Activated T-helper 2 cell treated with anti-CD3 and anti-CD28 coated beads, Interferon-gamma antibody, Interleukin-2, Interleukin-4, amounts not matched to agents 10 μg/mL and 5 μg/mL and 100 μg/mL, durations not matched to agents 14 hours and 24 hours and 36 hours (primary cell): ENCODE data around the gene APOBEC3G. TPM values are rescaled to one million over a fixed set of nuclear protein-coding genes. Genes with fewer than 3 reads are reported as not detected.
"Not testable (repeated sequence)": the region's sequence is repeated elsewhere in the genome, so short reads cannot be mapped to it uniquely, and the experiment has no call there.

Experiments
- DNase-seq: peaks from one replicate; pipeline ENCODE4 v3.0.0; 2021; ENCODE audit warnings: low spot score
- H3K27ac Mint-ChIP-seq: one replicate; pipeline ENCODE4 v1.8.0; 2021; ENCODE audit warnings: mixed read lengths
- H3K27me3 Mint-ChIP-seq: one replicate; pipeline ENCODE4 v1.8.0; 2021; ENCODE audit warnings: low read depth, mixed read lengths
- H3K36me3 Mint-ChIP-seq: one replicate; pipeline ENCODE4 v1.8.0; 2021; ENCODE audit warnings: low read depth, mixed read lengths
- H3K4me1 Mint-ChIP-seq: one replicate; pipeline ENCODE4 v1.8.0; 2021; ENCODE audit warnings: low read depth, mixed read lengths
- H3K4me3 Mint-ChIP-seq: one replicate; pipeline ENCODE4 v1.8.0; 2021; ENCODE audit warnings: low read depth, mild to moderate bottlenecking, moderate library complexity, mixed read lengths
- H3K9me3 Mint-ChIP-seq: one replicate; pipeline ENCODE4 v1.8.0; 2021; ENCODE audit warnings: mixed read lengths
- intact Hi-C: fragments of 100-400 bp; cut with micrococcal nuclease; formaldehyde crosslinking; loops from one replicate; pipeline ENCODE4 v1.15.1; 2023
- total RNA-seq: library from RNA; stranded (reverse); gene quantifications from 2 replicates; pipeline ENCODE4 v1.2.3, GENCODE V29; 2022

APOBEC3G gene
- total RNA-seq, 1 donor from 2014 or later, result 63.7 TPM

GRCh38 chr22:39076155-39077025, 685 bp upstream of the APOBEC3G start:
- not testable (repeated sequence) for DNase-seq, H3K9me3 Mint-ChIP-seq, H3K27me3 Mint-ChIP-seq
- Mint-ChIP-seq H3K4me1 (peaks cover 30% of the 10 kb centered on the region), H3K36me3 (peaks cover 26% of the 10 kb centered on the region), H3K27ac (peak overlapping the region; percentile 73), H3K4me3 (peak overlapping the region; percentile 74)
- intact Hi-C loops, result loop anchor here (1.0 to 2.0 kb wide), 2 partner anchors 14 to 42 kb away; no protein-coding TSS in a partner anchor

DNA sequence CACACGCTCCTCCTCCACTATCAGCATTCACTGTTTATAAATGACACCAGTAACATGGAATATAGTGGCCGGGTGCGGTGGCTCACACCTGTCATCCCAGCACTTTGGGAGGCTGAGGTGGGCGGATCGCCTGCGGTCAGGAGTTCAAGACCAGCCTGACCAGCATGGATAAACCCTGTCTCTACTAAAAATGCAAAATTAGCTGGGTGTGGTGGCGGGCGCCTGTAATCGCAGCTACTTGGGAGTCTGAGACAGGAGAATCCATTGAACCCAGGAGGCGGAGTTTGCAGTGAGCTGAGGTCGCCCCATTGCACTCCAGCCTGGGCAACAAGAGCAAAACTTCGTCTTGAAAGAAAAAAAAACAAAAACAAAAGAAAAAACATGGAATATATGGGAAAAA, 837 bp downstream of the APOBEC3G start:
- H3K4me1 Mint-ChIP-seq, result peaks cover 34% of the 10 kb centered on the region

DNA sequence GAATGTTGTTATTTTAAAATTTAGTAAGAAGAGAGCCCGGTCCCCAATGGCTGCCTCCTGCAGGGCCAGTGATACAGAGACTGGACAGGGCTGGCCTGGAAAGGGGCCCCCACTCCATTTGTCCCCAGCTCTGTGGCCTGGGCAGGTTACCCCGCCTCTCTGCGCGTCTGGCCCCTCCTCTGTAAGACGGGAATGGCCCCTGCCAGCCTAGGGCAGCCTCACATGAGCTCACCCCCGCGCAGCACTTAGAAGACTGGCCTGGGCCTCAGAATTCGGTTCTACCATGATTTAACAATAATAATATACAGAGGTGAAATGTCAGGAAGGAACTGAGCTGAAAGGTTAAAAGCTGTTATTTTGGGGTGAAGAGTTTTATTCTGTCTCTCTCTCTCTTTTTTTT, 1.3 kb downstream of the APOBEC3G start:
- Mint-ChIP-seq H3K4me3 (peak overlapping the region; percentile 91), H3K27ac (peak overlapping the region; percentile 91), H3K27me3 (no peaks in the 10 kb centered on the region), H3K4me1 (peaks cover 34% of the 10 kb centered on the region), H3K36me3 (peaks cover 37% of the 10 kb centered on the region), H3K9me3 (no peaks in the 10 kb centered on the region)
- intact Hi-C loops, result no loop called here
- DNase-seq, result no peak

More for the DNA sequence above, 837 bp downstream of the APOBEC3G start:
- Mint-ChIP-seq H3K4me3 (peak overlapping the region; percentile 91), H3K27ac (peak overlapping the region; percentile 91), H3K36me3 (peaks cover 37% of the 10 kb centered on the region)
- intact Hi-C loops, result loop anchor here (1.0 to 2.0 kb wide), 2 partner anchors 13 to 40 kb away; no protein-coding TSS in a partner anchor
- not testable (repeated sequence) for H3K27me3 Mint-ChIP-seq, DNase-seq, H3K9me3 Mint-ChIP-seq

GRCh38 chr22:39079054-39079637, 2.1 kb downstream of the APOBEC3G start:
- H3K27ac Mint-ChIP-seq, H3K9me3 Mint-ChIP-seq, DNase-seq, intact Hi-C loops, H3K27me3 Mint-ChIP-seq: not testable (repeated sequence)
- Mint-ChIP-seq H3K36me3 (peaks cover 37% of the 10 kb centered on the region), H3K4me3 (peak overlapping the region; percentile 33), H3K4me1 (peaks cover 33% of the 10 kb centered on the region)

DNA sequence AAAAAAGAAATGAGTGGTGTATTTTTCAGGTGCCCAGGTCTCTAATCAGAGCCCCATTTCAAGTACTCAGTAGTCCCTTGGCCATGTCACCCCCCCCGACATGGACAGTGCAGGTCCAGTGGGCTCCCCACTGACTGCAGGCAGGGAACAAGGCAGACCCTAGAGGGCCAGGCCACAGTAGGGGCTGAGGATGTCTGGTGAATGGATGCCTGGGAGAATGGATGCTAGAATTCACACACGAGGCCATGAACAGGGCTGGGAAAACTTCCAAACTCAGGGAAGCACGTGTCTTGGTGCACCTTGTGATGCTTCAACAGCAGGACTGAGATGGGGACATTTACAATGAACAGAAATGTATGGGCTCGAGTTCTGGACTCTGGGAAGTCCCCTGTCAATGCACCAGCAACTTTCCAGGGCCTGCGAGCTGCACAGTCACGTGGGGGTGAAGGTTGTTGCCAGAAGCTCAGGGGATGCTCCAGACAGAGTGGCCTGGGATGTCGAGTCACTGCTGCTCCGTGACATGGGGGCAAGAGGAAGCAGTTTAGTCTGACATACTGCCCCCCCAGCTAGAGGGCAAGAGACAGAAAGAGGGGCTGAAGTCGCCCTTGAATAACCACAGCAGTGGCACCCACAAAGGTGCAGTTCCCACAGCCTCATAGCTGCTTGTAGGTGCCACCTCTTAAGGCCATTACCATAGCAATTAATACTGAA, 3.1 kb downstream of the APOBEC3G start:
- no peak for DNase-seq
- H3K36me3 Mint-ChIP-seq, result peaks cover 41% of the 10 kb centered on the region
- no peak overlapping the region for H3K4me3 Mint-ChIP-seq
- peaks cover 32% of the 10 kb centered on the region for H3K4me1 Mint-ChIP-seq
- H3K27ac Mint-ChIP-seq, result peak overlapping the region; percentile 20
- intact Hi-C loops, result no loop called here
- no peaks in the 10 kb centered on the region for H3K9me3 Mint-ChIP-seq
- H3K27me3 Mint-ChIP-seq, result no peaks in the 10 kb centered on the region

DNA sequence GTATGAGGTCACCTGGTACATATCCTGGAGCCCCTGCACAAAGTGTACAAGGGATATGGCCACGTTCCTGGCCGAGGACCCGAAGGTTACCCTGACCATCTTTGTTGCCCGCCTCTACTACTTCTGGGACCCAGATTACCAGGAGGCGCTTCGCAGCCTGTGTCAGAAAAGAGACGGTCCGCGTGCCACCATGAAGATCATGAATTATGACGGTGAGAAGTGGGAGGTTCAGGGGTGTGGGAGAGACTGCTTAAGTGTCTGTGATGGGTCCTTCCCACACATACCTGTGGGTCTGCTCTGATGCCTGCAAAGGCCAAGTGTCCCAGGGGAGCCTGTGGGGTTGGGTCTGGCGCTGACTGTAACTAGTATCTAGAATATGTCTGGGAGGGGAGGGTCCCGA, 3.9 kb downstream of the APOBEC3G start:
- H3K4me3 Mint-ChIP-seq, result peak overlapping the region; percentile 13
- H3K4me1 Mint-ChIP-seq, result peaks cover 28% of the 10 kb centered on the region
- H3K27ac Mint-ChIP-seq, result peak overlapping the region; percentile 77
- no peaks in the 10 kb centered on the region for H3K27me3 Mint-ChIP-seq
- H3K9me3 Mint-ChIP-seq, result no peaks in the 10 kb centered on the region
- no peak for DNase-seq
- peaks cover 42% of the 10 kb centered on the region for H3K36me3 Mint-ChIP-seq
- intact Hi-C loops, result no loop called here

- Mint-ChIP-seq H3K27ac (peak overlapping the region; percentile 77), H3K4me1 (peaks cover 30% of the 10 kb centered on the region), H3K4me3 (no peak overlapping the region), H3K9me3 (no peaks in the 10 kb centered on the region), H3K36me3 (peaks cover 48% of the 10 kb centered on the region), H3K27me3 (no peaks in the 10 kb centered on the region)
- intact Hi-C loops, result no loop called here
- no peak for DNase-seq
Observed at GRCh38 chr22:39081598-39081997, 4.5 kb downstream of the APOBEC3G start.

GRCh38 chr22:39083212-39084165, 6.4 kb downstream of the APOBEC3G start:
- H3K27me3 Mint-ChIP-seq, result no peaks in the 10 kb centered on the region
- no peak for DNase-seq
- H3K4me3 Mint-ChIP-seq, result no peak overlapping the region
- peak overlapping the region; percentile 17 for H3K27ac Mint-ChIP-seq
- H3K4me1 Mint-ChIP-seq, result peaks cover 36% of the 10 kb centered on the region
- intact Hi-C loops, result no loop called here
- H3K9me3 Mint-ChIP-seq, result no peaks in the 10 kb centered on the region
- H3K36me3 Mint-ChIP-seq, result peaks cover 41% of the 10 kb centered on the region

DNA sequence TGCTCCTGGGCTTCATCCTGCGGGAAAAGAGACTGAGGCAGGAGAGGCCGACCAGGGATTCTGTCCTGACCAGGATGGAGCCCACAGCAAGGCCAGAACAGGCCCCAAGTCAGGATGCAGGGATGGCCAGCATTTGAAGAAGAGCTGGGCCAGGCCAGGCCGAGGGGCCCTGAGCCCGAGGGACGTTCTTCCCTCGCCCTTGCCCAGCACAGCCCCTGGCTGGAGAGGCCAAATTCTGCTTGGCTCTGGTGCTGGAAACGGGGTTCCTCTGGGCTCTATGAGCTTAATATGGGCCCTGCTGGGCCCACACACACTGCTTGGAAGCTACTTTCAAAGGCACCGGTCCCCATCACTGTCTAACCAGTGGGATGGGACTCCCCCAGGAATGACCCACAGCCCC, 7.6 kb downstream of the APOBEC3G start:
- Mint-ChIP-seq H3K27me3 (no peaks in the 10 kb centered on the region), H3K9me3 (no peaks in the 10 kb centered on the region), H3K27ac (no peak overlapping the region), H3K4me3 (no peak overlapping the region), H3K4me1 (peaks cover 42% of the 10 kb centered on the region), H3K36me3 (peaks cover 40% of the 10 kb centered on the region)
- intact Hi-C loops, result loop anchor here (5.0 kb wide), 1 partner anchor 42 kb away; the partner anchor contains the start of gene APOBEC3F
- DNase-seq, result no peak

GRCh38 chr22:39087098-39087497, 10.0 kb downstream of the APOBEC3G start:
- H3K36me3 Mint-ChIP-seq, result peaks cover 19% of the 10 kb centered on the region
- intact Hi-C loops, result loop anchor here (5.0 kb wide), 1 partner anchor 45 kb away; the partner anchor contains the start of gene APOBEC3F

GRCh38 chr22:39087881-39088684, 11.0 kb downstream of the APOBEC3G start:
- no peaks in the 10 kb centered on the region for H3K27me3 Mint-ChIP-seq
- peaks cover 59% of the 10 kb centered on the region for H3K4me1 Mint-ChIP-seq
- H3K36me3 Mint-ChIP-seq, result peaks cover 15% of the 10 kb centered on the region
- H3K27ac Mint-ChIP-seq, result peak overlapping the region; percentile 61
- no peak for DNase-seq
- no peak overlapping the region for H3K4me3 Mint-ChIP-seq
- H3K9me3 Mint-ChIP-seq, result no peaks in the 10 kb centered on the region
- intact Hi-C loops, result loop anchor here (5.0 kb wide), 1 partner anchor 46 kb away; the partner anchor contains the start of gene APOBEC3F

More at GRCh38 chr22:39087098-39087497, 10.0 kb downstream of the APOBEC3G start:
- Mint-ChIP-seq H3K9me3 (no peaks in the 10 kb centered on the region), H3K4me1 (peaks cover 50% of the 10 kb centered on the region), H3K4me3 (no peak overlapping the region), H3K27me3 (no peaks in the 10 kb centered on the region), H3K27ac (peak overlapping the region; percentile 53)
- DNase-seq, result no peak
